A549 (cell line): ENCODE measurements around the gene C12orf42. TPM values are rescaled to one million over a fixed set of nuclear protein-coding genes. Genes with fewer than 3 reads are reported as not detected.
A peak's percentile ranks its signal among the peaks of the same experiment; 100 is the strongest.

Experiments used
- ATAC-seq, 2 experiments: fragments of 200-7000 bp in 1 of 2; fragments of >200 bp in 1 of 2; cut with Nextera tagmentation in 1 of 2; cut with Tn5 transposase in 1 of 2; 3 replicates each; pipeline versions ENCODE4 v1.8.0 to v1.9.1; 2018 to 2020; ENCODE audit warnings: mild to moderate bottlenecking in 1 of 2, moderate library complexity in 1 of 2
- CTCF ChIA-PET: fragments of 300-600 bp; sonication (Branson Sonifier 250); formaldehyde crosslinking; extraction: SDS; loops from one replicate; lab custom pipeline; 2021; ENCODE audit warnings: antibody characterized with exemption, inconsistent platforms; lab: Yijun Ruan, JAX
- POLR2A ChIA-PET: fragments of 350-600 bp; formaldehyde crosslinking; extraction: SDS; loops from one replicate; lab custom pipeline; 2021; ENCODE audit warnings: antibody characterized with exemption, inconsistent platforms; lab: Yijun Ruan, JAX
- DNase-seq, 2 experiments: peaks; one replicate each; pipeline versions ENCODE4 v3.0.0 to v3.0.0-alpha.2; 2011 to 2016; ENCODE audit warnings: low read depth in 1 of 2, low spot score in 1 of 2
- FAIRE-seq: peaks from 2 replicates; lab custom pipeline; 2011; peaks lifted over from hg19 to GRCh38; lab: Jason Lieb, UNC
- H3K27ac ChIP-seq, 2 experiments: fragments of >200 bp; sonication (Bioruptor Twin); formaldehyde crosslinking; 3 replicates each; pipeline ENCODE4 v1.5.1; 2016 to 2017
- H3K4me1 ChIP-seq: fragments of >200 bp; sonication (Bioruptor Twin); formaldehyde crosslinking; 3 replicates; pipeline ENCODE4 v1.6.1; 2016
- H3K4me2 ChIP-seq: fragments of >200 bp; sonication (Bioruptor Twin); formaldehyde crosslinking; 3 replicates; pipeline ENCODE4 v1.6.1; 2016
- H3K4me3 ChIP-seq: fragments of >200 bp; sonication (Bioruptor Twin); formaldehyde crosslinking; 3 replicates; pipeline ENCODE4 v1.5.1; 2016
- H3K9me3 ChIP-seq: fragments of >200 bp; sonication (Bioruptor Twin); formaldehyde crosslinking; 3 replicates; pipeline ENCODE4 v1.6.1; 2016
- CBX8 ChIP-seq: fragments of 200-600 bp; sonication (generic); IDR thresholded peaks from 2 replicates; pipeline ENCODE4 v1.6.1; 2016
- CEBPB ChIP-seq, 2 experiments: fragments of >200 bp in 1 of 2; sonication (Bioruptor Twin) in 1 of 2; formaldehyde crosslinking in 1 of 2; IDR thresholded peaks; 2 replicates each; pipeline ENCODE4 v1.6.1; 2012 to 2016
- CHD2 ChIP-seq: fragments of 150-350 bp; IDR thresholded peaks from 2 replicates; pipeline ENCODE4 v1.6.1; 2014; ENCODE audit warnings: low read length; ENCODE audit not compliant: partially characterized antibody
- EHF ChIP-seq: fragments of 250-450 bp; sonication (Bioruptor Pico); IDR thresholded peaks from 2 replicates; pipeline ENCODE4 v1.5.0; 2020; ENCODE audit warnings: mild to moderate bottlenecking
- EHMT2 ChIP-seq: fragments of 200-600 bp; sonication (generic); IDR thresholded peaks from 2 replicates; pipeline ENCODE4 v1.6.1; 2016; ENCODE audit warnings: antibody characterized with exemption, low read depth, mild to moderate bottlenecking, moderate library complexity
- GATA3 ChIP-seq: IDR thresholded peaks from 2 replicates; pipeline ENCODE4 v1.6.1; 2012; ENCODE audit warnings: borderline replicate concordance
- HOXB13 ChIP-seq: fragments of 250-450 bp; sonication (Bioruptor Pico); IDR thresholded peaks from 2 replicates; pipeline ENCODE4 v1.5.0; 2020; ENCODE audit warnings: low read depth, mild to moderate bottlenecking, moderate library complexity
- JUNB ChIP-seq: fragments of >200 bp; sonication (Bioruptor Twin); formaldehyde crosslinking; IDR thresholded peaks from 2 replicates; pipeline ENCODE4 v1.6.1; 2016
- KDM1A ChIP-seq: fragments of 200-600 bp; sonication (generic); IDR thresholded peaks from 2 replicates; pipeline ENCODE4 v1.6.1; 2016; ENCODE audit warnings: low read depth, mild to moderate bottlenecking
- NFE2L2 ChIP-seq: fragments of 150-350 bp; conservative IDR thresholded peaks from 2 replicates; pipeline ENCODE4 v1.6.1; 2014; ENCODE audit warnings: low read length
- PHF8 ChIP-seq: fragments of 200-600 bp; sonication (generic); IDR thresholded peaks from 2 replicates; pipeline ENCODE4 v1.6.1; 2016; ENCODE audit warnings: low read depth, mild to moderate bottlenecking, antibody characterized with exemption, moderate library complexity, borderline replicate concordance
- POLR2A ChIP-seq: IDR thresholded peaks from 2 replicates; pipeline ENCODE4 v1.6.1; 2012; ENCODE audit warnings: mild to moderate bottlenecking, low read length
- RFX5 ChIP-seq: fragments of 450-650 bp; IDR thresholded peaks from 2 replicates; pipeline ENCODE4 v1.7.1; 2014; ENCODE audit warnings: antibody characterized with exemption, mild to moderate bottlenecking, moderate library complexity
- RNF2 ChIP-seq: fragments of 200-600 bp; sonication (generic); IDR thresholded peaks from 2 replicates; pipeline ENCODE4 v1.6.1; 2016; ENCODE audit warnings: low read depth, mild to moderate bottlenecking, antibody characterized with exemption, moderate library complexity, borderline replicate concordance
- SMC3 ChIP-seq: fragments of >200 bp; sonication (Bioruptor Twin); formaldehyde crosslinking; IDR thresholded peaks from 3 replicates; pipeline ENCODE4 v1.6.1; 2018; ENCODE audit warnings: inconsistent platforms
- SREBF2 ChIP-seq: fragments of 450-650 bp; IDR thresholded peaks from 2 replicates; pipeline ENCODE4 v1.6.1; 2014; ENCODE audit warnings: mild to moderate bottlenecking, moderate library complexity
- TFCP2L1 ChIP-seq: fragments of 250-450 bp; sonication (Bioruptor Pico); IDR thresholded peaks from 2 replicates; pipeline ENCODE4 v1.5.0; 2021; ENCODE audit warnings: mild to moderate bottlenecking
- ZFP36 ChIP-seq: fragments of 450-650 bp; IDR thresholded peaks from 2 replicates; pipeline ENCODE4 v1.6.1; 2014; ENCODE audit warnings: borderline replicate concordance; ENCODE audit not compliant: partially characterized antibody
- ZNF302 ChIP-seq: fragments of 250-450 bp; sonication (Bioruptor Pico); IDR thresholded peaks from 2 replicates; pipeline ENCODE4 v1.9.0; 2021; ENCODE audit warnings: inconsistent platforms, mild to moderate bottlenecking, moderate library complexity
- ZSCAN20 ChIP-seq: fragments of 250-450 bp; sonication (Bioruptor Pico); IDR thresholded peaks from 2 replicates; pipeline ENCODE4 v1.8.0; 2022; ENCODE audit warnings: mild to moderate bottlenecking, moderate library complexity
- WGBS: methylation state at CpG from one replicate; pipeline ENCODE4 v1.1.6; 2017; ENCODE audit errors: missing lambda C conversion rate; 5-methylcytosine and 5-hydroxymethylcytosine counted together
- polyA plus RNA-seq, 4 experiments: library from polyadenylated mRNA; depleted of rRNA in 3 of 4; stranded (reverse); fragments of >200 nt; fragmentation: RNase III in 1 of 4; extraction: RNeasy Plus Mini Kit Qiagen cat#74134 plus additional on column Dnase treatment in 1 of 4; gene quantifications; 2 replicates in 3 of 4; 3 replicates in 1 of 4; pipeline ENCODE4 v1.2.3, GENCODE V29; 2011 to 2017
- TF ChIP-seq, protein P1 (sequence below): IDR thresholded peaks from 2 replicates; pipeline ENCODE4 v1.6.1; 2012
- TF ChIP-seq, protein P2 (sequence below): fragments of 250-450 bp; sonication (Bioruptor Pico); IDR thresholded peaks from 2 replicates; pipeline ENCODE4 v1.5.0; 2020; ENCODE audit warnings: low read depth, mild to moderate bottlenecking, moderate library complexity
- TF ChIP-seq, protein P3 (sequence below): fragments of 200-600 bp; sonication (generic); IDR thresholded peaks from 2 replicates; pipeline ENCODE4 v1.6.1; 2016; ENCODE audit warnings: antibody characterized with exemption, mild to moderate bottlenecking, moderate library complexity
- TF ChIP-seq, protein P4 (sequence below): fragments of >200 bp; sonication (Bioruptor Twin); formaldehyde crosslinking; IDR thresholded peaks from 2 replicates; pipeline ENCODE4 v1.6.1; 2016

The C12orf42 gene
- polyA plus RNA-seq, 2 of the 4 experiments (the other 2 are of a cell fraction) = not detected

DNA sequence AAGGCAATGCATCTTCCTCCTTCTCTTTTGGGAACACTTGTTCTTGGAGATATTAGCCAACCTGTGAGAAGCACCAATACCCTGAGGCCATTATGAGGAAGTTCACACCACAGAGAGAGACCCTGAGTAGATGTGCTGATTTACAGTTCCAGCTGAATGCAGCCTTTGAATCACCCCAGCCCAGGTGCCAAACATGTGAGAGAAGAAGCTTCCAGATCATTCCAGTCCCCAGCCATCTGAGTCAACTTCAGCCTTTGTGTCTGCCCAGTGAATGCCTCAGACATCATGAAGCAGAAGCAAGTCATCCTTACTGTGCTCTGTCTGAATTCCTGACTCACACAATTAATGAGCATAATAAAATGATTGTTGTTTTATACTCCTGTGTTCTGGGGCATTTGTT, 25.1 kb downstream of the C12orf42 start:
- no peak for FAIRE-seq
- peak in 1 of 2 experiments; percentile 15 for DNase-seq
- TF ChIP-seq RNF2 = no peak
- TF ChIP-seq, protein P1, sequence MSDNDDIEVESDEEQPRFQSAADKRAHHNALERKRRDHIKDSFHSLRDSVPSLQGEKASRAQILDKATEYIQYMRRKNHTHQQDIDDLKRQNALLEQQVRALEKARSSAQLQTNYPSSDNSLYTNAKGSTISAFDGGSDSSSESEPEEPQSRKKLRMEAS = no peak
- TF ChIP-seq, protein P2, sequence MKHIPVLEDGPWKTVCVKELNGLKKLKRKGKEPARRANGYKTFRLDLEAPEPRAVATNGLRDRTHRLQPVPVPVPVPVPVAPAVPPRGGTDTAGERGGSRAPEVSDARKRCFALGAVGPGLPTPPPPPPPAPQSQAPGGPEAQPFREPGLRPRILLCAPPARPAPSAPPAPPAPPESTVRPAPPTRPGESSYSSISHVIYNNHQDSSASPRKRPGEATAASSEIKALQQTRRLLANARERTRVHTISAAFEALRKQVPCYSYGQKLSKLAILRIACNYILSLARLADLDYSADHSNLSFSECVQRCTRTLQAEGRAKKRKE (CRISPR knock-in tag) = no peak
- Histone ChIP-seq H3K4me3 (no peak overlapping the region), H3K4me1 (no peaks in the 10 kb centered on the region), H3K4me2 (no peak overlapping the region), H3K9me3 (no peaks in the 10 kb centered on the region), H3K27ac (no peak overlapping the region)
- no peak for ATAC-seq
- CTCF ChIA-PET = no interaction called here
- POLR2A ChIA-PET = no interaction called here

DNA sequence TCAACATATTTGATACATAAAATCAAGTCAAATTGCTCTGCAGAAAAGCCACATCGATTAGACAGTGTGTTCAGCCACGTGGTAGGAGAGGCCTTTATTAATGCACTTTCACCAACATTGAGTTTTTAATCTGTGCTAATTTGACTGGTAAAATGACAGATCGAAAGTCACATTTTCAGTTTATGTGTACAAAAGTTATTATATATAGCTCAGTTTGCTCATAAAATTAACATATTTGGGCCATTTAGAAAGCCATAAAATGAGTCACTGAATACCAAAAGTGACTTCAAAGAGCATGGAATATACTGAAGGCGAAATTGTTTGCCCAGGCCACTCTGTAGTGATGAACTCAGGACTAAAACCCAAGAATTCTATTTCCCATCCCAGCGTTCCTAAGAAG, 26.0 kb downstream of the C12orf42 start:
- no peak for TF ChIP-seq EHF (CRISPR knock-in tag)
- TF ChIP-seq GATA3 = no peak
- TF ChIP-seq ZNF302 (CRISPR knock-in tag) = no peak
- no peak for TF ChIP-seq SMC3
- TF ChIP-seq, all 56 proteins: peak for 0
- CTCF ChIA-PET = interaction anchor here (0.6 kb wide), 1 partner anchor 12 kb away, joined by 3 read pairs; no protein-coding TSS in a partner anchor

DNA sequence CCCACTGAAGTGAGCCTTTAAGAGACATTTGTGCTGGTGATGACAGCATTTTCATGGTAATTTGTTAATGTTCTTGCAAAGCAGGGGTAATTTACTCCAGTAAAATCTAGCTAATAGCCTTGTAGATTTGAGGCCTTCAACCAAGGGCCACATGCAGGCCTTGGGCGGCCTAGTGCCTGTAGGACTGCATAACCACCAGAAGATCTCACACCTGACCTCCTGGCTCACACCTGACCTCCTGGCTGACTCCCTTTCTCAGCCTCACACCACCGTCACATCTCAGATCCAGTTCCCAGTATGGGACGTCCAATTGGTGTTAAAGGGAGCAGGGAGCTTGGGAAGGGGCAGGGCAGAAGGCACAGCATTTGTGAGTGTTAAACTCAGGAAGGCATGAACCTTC, 26.9 kb downstream of the C12orf42 start:
- ChIA-PET POLR2A (no interaction called here), CTCF (no interaction called here)
- Histone ChIP-seq H3K4me1 (no peaks in the 10 kb centered on the region), H3K4me3 (no peak overlapping the region), H3K9me3 (no peaks in the 10 kb centered on the region), H3K4me2 (no peak overlapping the region), H3K27ac (no peak overlapping the region)
- TF ChIP-seq, protein P3, sequence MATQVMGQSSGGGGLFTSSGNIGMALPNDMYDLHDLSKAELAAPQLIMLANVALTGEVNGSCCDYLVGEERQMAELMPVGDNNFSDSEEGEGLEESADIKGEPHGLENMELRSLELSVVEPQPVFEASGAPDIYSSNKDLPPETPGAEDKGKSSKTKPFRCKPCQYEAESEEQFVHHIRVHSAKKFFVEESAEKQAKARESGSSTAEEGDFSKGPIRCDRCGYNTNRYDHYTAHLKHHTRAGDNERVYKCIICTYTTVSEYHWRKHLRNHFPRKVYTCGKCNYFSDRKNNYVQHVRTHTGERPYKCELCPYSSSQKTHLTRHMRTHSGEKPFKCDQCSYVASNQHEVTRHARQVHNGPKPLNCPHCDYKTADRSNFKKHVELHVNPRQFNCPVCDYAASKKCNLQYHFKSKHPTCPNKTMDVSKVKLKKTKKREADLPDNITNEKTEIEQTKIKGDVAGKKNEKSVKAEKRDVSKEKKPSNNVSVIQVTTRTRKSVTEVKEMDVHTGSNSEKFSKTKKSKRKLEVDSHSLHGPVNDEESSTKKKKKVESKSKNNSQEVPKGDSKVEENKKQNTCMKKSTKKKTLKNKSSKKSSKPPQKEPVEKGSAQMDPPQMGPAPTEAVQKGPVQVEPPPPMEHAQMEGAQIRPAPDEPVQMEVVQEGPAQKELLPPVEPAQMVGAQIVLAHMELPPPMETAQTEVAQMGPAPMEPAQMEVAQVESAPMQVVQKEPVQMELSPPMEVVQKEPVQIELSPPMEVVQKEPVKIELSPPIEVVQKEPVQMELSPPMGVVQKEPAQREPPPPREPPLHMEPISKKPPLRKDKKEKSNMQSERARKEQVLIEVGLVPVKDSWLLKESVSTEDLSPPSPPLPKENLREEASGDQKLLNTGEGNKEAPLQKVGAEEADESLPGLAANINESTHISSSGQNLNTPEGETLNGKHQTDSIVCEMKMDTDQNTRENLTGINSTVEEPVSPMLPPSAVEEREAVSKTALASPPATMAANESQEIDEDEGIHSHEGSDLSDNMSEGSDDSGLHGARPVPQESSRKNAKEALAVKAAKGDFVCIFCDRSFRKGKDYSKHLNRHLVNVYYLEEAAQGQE = no peak
- TF ChIP-seq HOXB13 (CRISPR knock-in tag) (no peak), SREBF2 (no peak), ZFP36 (no peak), RFX5 (no peak), JUNB (no peak), CHD2 (no peak), ZSCAN20 (CRISPR knock-in tag) (no peak), CEBPB (IDR thresholded peaks at IDR 0.05) (no peak), POLR2A (no peak), EHMT2 (no peak), TFCP2L1 (CRISPR knock-in tag) (no peak), PHF8 (no peak), KDM1A (no peak), SMC3 (no peak), NFE2L2 (no peak), CBX8 (no peak)
- TF ChIP-seq, protein P4, sequence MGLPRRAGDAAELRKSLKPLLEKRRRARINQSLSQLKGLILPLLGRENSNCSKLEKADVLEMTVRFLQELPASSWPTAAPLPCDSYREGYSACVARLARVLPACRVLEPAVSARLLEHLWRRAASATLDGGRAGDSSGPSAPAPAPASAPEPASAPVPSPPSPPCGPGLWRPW = no peak
- TF ChIP-seq, protein P2 (CRISPR knock-in tag) = no peak
- FAIRE-seq (no peak), ATAC-seq (no peak), DNase-seq (no peak)
- 53% methylated on average over 3 of the region's 3 CpGs for WGBS

More for the DNA sequence above, 26.0 kb downstream of the C12orf42 start:
- Histone ChIP-seq H3K4me2 (no peak overlapping the region), H3K27ac (no peak overlapping the region), H3K4me1 (no peaks in the 10 kb centered on the region), H3K9me3 (no peaks in the 10 kb centered on the region), H3K4me3 (no peak overlapping the region)
- POLR2A ChIA-PET = no interaction called here
- 20% methylated on average over 5 of the region's 5 CpGs for WGBS
- FAIRE-seq (no peak), ATAC-seq (no peak), DNase-seq (no peak)
